CD14-positive monocyte (primary cell): ENCODE results near the gene IL13. TPM values are rescaled to one million over a fixed set of nuclear protein-coding genes. Genes with fewer than 3 reads are reported as not detected.

Source experiments
- DNase-seq, 3 donors: peaks; one replicate each; pipeline ENCODE4 v3.0.0-alpha.2; 2011 to 2022
- H2AFZ ChIP-seq: 2 replicates; pipeline ENCODE4 v1.6.0; 2012; ENCODE audit warnings: mild to moderate bottlenecking, low read depth, low read length, inconsistent platforms; ENCODE audit not compliant: insufficient read depth, poor library complexity, severe bottlenecking
- H3K27ac ChIP-seq, 2 donors: 1 replicate in 1 of 2; 2 replicates in 1 of 2; pipeline ENCODE4 v1.5.1; 2012 to 2013; ENCODE audit warnings: low read length in 2 of 2, control low read depth in 1 of 2, inconsistent platforms in 1 of 2, low read depth in 1 of 2, mild to moderate bottlenecking in 1 of 2
- H3K27me3 ChIP-seq, 2 donors: one replicate each; pipeline versions ENCODE4 v1.6.0 to v1.6.1; 2011 to 2013; ENCODE audit warnings: low read length in 2 of 2; ENCODE audit not compliant: control insufficient read depth in 2 of 2, insufficient read depth in 2 of 2
- H3K36me3 ChIP-seq, 2 donors: replicated peaks in 1 of 2; 1 replicate in 1 of 2; 2 replicates in 1 of 2; pipeline versions ENCODE4 v1.5.1 to v1.6.1; 2012 to 2013; ENCODE audit warnings: low read length in 2 of 2, control low read depth in 1 of 2, inconsistent platforms in 1 of 2, mild to moderate bottlenecking in 1 of 2; ENCODE audit not compliant: insufficient read depth in 2 of 2, control insufficient read depth in 1 of 2
- H3K4me1 ChIP-seq, 2 donors: 1 replicate in 1 of 2; 2 replicates in 1 of 2; pipeline versions ENCODE4 v1.5.1 to v1.6.1; 2012 to 2013; ENCODE audit warnings: low read length in 2 of 2, control low read depth in 1 of 2, inconsistent platforms in 1 of 2, mild to moderate bottlenecking in 1 of 2, moderate library complexity in 1 of 2; ENCODE audit not compliant: insufficient read depth in 2 of 2, control insufficient read depth in 1 of 2
- H3K4me2 ChIP-seq: replicated peaks from 2 replicates; pipeline ENCODE3; 2012; ENCODE audit warnings: low read length, moderate library complexity, mild to moderate bottlenecking; ENCODE audit not compliant: poor library complexity, severe bottlenecking; ENCODE audit errors: extremely low read depth
- H3K4me3 ChIP-seq, 3 experiments: fragments of 200-600 bp in 1 of 3; sonication (generic) in 1 of 3; replicated peaks in 1 of 3; 1 replicate in 2 of 3; 2 replicates in 1 of 3; pipeline ENCODE4 v1.5.1; 2011 to 2013; ENCODE audit warnings: low read length in 3 of 3, mild to moderate bottlenecking in 3 of 3, control low read depth in 2 of 3, low read depth in 2 of 3, inconsistent platforms in 1 of 3, moderate library complexity in 1 of 3
- H3K79me2 ChIP-seq: 2 replicates; pipeline ENCODE4 v1.6.0; 2012; ENCODE audit warnings: mild to moderate bottlenecking, control low read depth, inconsistent platforms, low read length, moderate library complexity; ENCODE audit not compliant: insufficient read depth
- H3K9ac ChIP-seq: 2 replicates; pipeline ENCODE4 v1.6.0; 2017; ENCODE audit warnings: low read length, mild to moderate bottlenecking; ENCODE audit not compliant: insufficient read depth, poor library complexity, severe bottlenecking
- H3K9me3 ChIP-seq, 2 donors: replicated peaks in 1 of 2; 1 replicate in 1 of 2; 2 replicates in 1 of 2; pipeline versions ENCODE4 v1.5.1 to v1.6.1; 2012 to 2013; ENCODE audit warnings: low read length in 2 of 2, control low read depth in 1 of 2; ENCODE audit not compliant: control insufficient read depth in 1 of 2, insufficient read depth in 1 of 2
- H4K20me1 ChIP-seq: 2 replicates; pipeline ENCODE4 v1.6.0; 2012; ENCODE audit warnings: mild to moderate bottlenecking, low read length, control low read depth, moderate library complexity; ENCODE audit not compliant: insufficient read depth
- H3K27ac Mint-ChIP-seq, 7 donors: one replicate each; pipeline ENCODE4 v1.8.0; 2020; ENCODE audit warnings: mild to moderate bottlenecking in 7 of 7, mixed read lengths in 7 of 7, moderate library complexity in 6 of 7, inconsistent platforms in 2 of 7
- H3K27me3 Mint-ChIP-seq, 3 donors: one replicate each; pipeline ENCODE4 v1.8.0; 2021 to 2022; ENCODE audit warnings: low read depth in 3 of 3, mild to moderate bottlenecking in 3 of 3, mixed read lengths in 3 of 3, moderate library complexity in 3 of 3, inconsistent platforms in 1 of 3
- H3K36me3 Mint-ChIP-seq, 2 donors: one replicate each; pipeline ENCODE4 v1.8.0; 2020; ENCODE audit warnings: mixed read lengths in 2 of 2, inconsistent platforms in 1 of 2, mild to moderate bottlenecking in 1 of 2
- H3K4me1 Mint-ChIP-seq: one replicate; pipeline ENCODE4 v1.8.0; 2020; ENCODE audit warnings: mild to moderate bottlenecking, mixed read lengths
- H3K4me3 Mint-ChIP-seq, 2 donors: one replicate each; pipeline ENCODE4 v1.8.0; 2020; ENCODE audit warnings: mild to moderate bottlenecking in 2 of 2, mixed read lengths in 2 of 2, moderate library complexity in 1 of 2
- H3K9me3 Mint-ChIP-seq, 7 donors: one replicate each; pipeline ENCODE4 v1.8.0; 2020 to 2022; ENCODE audit warnings: mixed read lengths in 7 of 7, mild to moderate bottlenecking in 6 of 7, moderate library complexity in 6 of 7, inconsistent platforms in 2 of 7
- CTCF ChIP-seq: fragments of 200-600 bp; IDR thresholded peaks from one replicate; pipeline ENCODE4 v1.8.0; 2022; ENCODE audit warnings: antibody characterized with exemption, mild to moderate bottlenecking
- WGBS: methylation state at CpG from one replicate; pipeline ENCODE4 v1.1.5; 2013; ENCODE audit warnings: missing lambda C conversion rate; ENCODE audit not compliant: insufficient coverage; 5-methylcytosine and 5-hydroxymethylcytosine counted together
- intact Hi-C, 2 donors: fragments of 100-400 bp; cut with micrococcal nuclease; formaldehyde crosslinking; loops; one replicate each; pipeline versions ENCODE4 v1.15.0 to v1.15.1; 2023
- polyA plus RNA-seq, 3 donors: library from polyadenylated mRNA; depleted of rRNA in 1 of 3; unstranded in 2 of 3; stranded (reverse) in 1 of 3; fragments of 300-500 nt in 2 of 3; fragments of >200 nt in 1 of 3; fragmentation: Illumina TruSeq in 2 of 3; gene quantifications; 1 replicate in 2 of 3; 2 replicates in 1 of 3; pipeline ENCODE4 v1.2.3, GENCODE V29; 2012 to 2021

The IL13 gene
- polyA plus RNA-seq, 3 donors, result not detected

- H3K27me3 Mint-ChIP-seq, result no peaks in the 10 kb centered on the region
- H3K27me3 ChIP-seq, result no peaks in the 10 kb centered on the region
These were observed 22.1 kb upstream of the IL13 start for GRCh38 chr5:132635873-132636272.

GRCh38 chr5:132637241-132637640 is 20.7 kb upstream of the IL13 start:
- no peak overlapping the region for H3K4me3 ChIP-seq
- no peak overlapping the region for H3K27ac Mint-ChIP-seq
- peaks cover 52 to 74% of the 10 kb centered on the region in 2 donors for H3K36me3 ChIP-seq
- H3K36me3 Mint-ChIP-seq, result peaks cover 61 to 75% of the 10 kb centered on the region in 2 donors
- H3K4me3 Mint-ChIP-seq, result no peak overlapping the region
- no peaks in the 10 kb centered on the region for H3K9me3 Mint-ChIP-seq
- no peaks in the 10 kb centered on the region for H3K79me2 ChIP-seq
- intact Hi-C loops, result no loop called here
- H3K4me1 Mint-ChIP-seq, result no peaks in the 10 kb centered on the region
- H3K4me1 ChIP-seq, result no peaks in the 10 kb centered on the region
- H3K4me2 ChIP-seq, result no peak overlapping the region
- no peaks in the 10 kb centered on the region for H3K27me3 Mint-ChIP-seq
- no peak for DNase-seq
- H2AFZ ChIP-seq, result no peak overlapping the region
- TF ChIP-seq CTCF, result no peak
- no peak overlapping the region for H3K9ac ChIP-seq
- no peak overlapping the region for H3K27ac ChIP-seq
- no peaks in the 10 kb centered on the region for H3K27me3 ChIP-seq
- no peaks in the 10 kb centered on the region for H3K9me3 ChIP-seq
- no CpG with 5 or more reads among the region's 4 CpGs for WGBS
- H4K20me1 ChIP-seq, result no peaks in the 10 kb centered on the region

More at GRCh38 chr5:132635873-132636272, 22.1 kb upstream of the IL13 start:
- no peak overlapping the region for H3K27ac Mint-ChIP-seq
- Histone ChIP-seq H3K27ac (no peak overlapping the region), H3K9me3 (no peaks in the 10 kb centered on the region), H3K4me2 (no peak overlapping the region), H3K36me3 (peaks cover 43 to 72% of the 10 kb centered on the region in 2 donors), H3K4me1 (no peaks in the 10 kb centered on the region), H3K9ac (no peak overlapping the region), H4K20me1 (no peaks in the 10 kb centered on the region), H2AFZ (no peak overlapping the region), H3K79me2 (no peaks in the 10 kb centered on the region), H3K4me3 (no peak overlapping the region)
- DNase-seq, result no peak
- H3K4me1 Mint-ChIP-seq, result no peaks in the 10 kb centered on the region
- TF ChIP-seq CTCF, result no peak
- no CpG with 5 or more reads among the region's 4 CpGs for WGBS
- no peaks in the 10 kb centered on the region for H3K9me3 Mint-ChIP-seq
- intact Hi-C loops, result no loop called here
- no peak overlapping the region for H3K4me3 Mint-ChIP-seq
- H3K36me3 Mint-ChIP-seq, result peaks cover 54 to 71% of the 10 kb centered on the region in 2 donors
